Ishikawa (cell line): Measurements from ENCODE around the gene PRKCE.

Experiments
- CEBPB ChIP-seq: IDR thresholded peaks from 2 replicates; pipeline ENCODE4 v1.6.1; 2012
- CREB1 ChIP-seq: IDR thresholded peaks from 2 replicates; pipeline ENCODE4 v1.6.1; 2012; ENCODE audit warnings: low read depth
- EGR1 ChIP-seq: IDR thresholded peaks from 2 replicates; pipeline ENCODE4 v1.6.1; 2012
- EP300 ChIP-seq: IDR thresholded peaks from 2 replicates; pipeline ENCODE4 v1.6.1; 2012; ENCODE audit warnings: borderline replicate concordance
- FOXM1 ChIP-seq: IDR thresholded peaks from 2 replicates; pipeline ENCODE4 v1.6.1; 2012; ENCODE audit warnings: low read depth, borderline replicate concordance
- MAX ChIP-seq: IDR thresholded peaks from 2 replicates; pipeline ENCODE4 v1.6.1; 2012
- NFIC ChIP-seq: IDR thresholded peaks from 2 replicates; pipeline ENCODE4 v1.6.1; 2012
- RAD21 ChIP-seq: IDR thresholded peaks from 2 replicates; pipeline ENCODE4 v1.6.1; 2012; ENCODE audit warnings: low read depth
- REST ChIP-seq: IDR thresholded peaks from 2 replicates; pipeline ENCODE4 v1.6.1; 2012; ENCODE audit warnings: low read depth, mild to moderate bottlenecking
- TAF1 ChIP-seq: IDR thresholded peaks from 2 replicates; pipeline ENCODE4 v1.6.1; 2012; ENCODE audit warnings: low read depth, mild to moderate bottlenecking
- TCF12 ChIP-seq: IDR thresholded peaks from 2 replicates; pipeline ENCODE4 v1.6.1; 2012; ENCODE audit warnings: low read depth
- TEAD4 ChIP-seq: IDR thresholded peaks from 2 replicates; pipeline ENCODE4 v1.6.1; 2012
- USF1 ChIP-seq: IDR thresholded peaks from 2 replicates; pipeline ENCODE4 v1.6.1; 2012
- YY1 ChIP-seq: IDR thresholded peaks from 2 replicates; pipeline ENCODE4 v1.6.1; 2012; ENCODE audit warnings: low read depth
- ZBTB7A ChIP-seq: IDR thresholded peaks from 2 replicates; pipeline ENCODE4 v1.6.1; 2012; ENCODE audit warnings: low read depth

The PRKCE gene

GRCh38 chr2:45610281-45611019 lies 41.0 kb upstream of the PRKCE start:
- TF ChIP-seq USF1 (peak; percentile 97), TEAD4 (no peak), REST (no peak), EP300 (no peak), TCF12 (no peak), CEBPB (no peak), FOXM1 (no peak), MAX (no peak), CREB1 (no peak), ZBTB7A (no peak), NFIC (no peak), YY1 (no peak), TAF1 (peak; percentile 16; the same call in 1 of the 2 replicates), EGR1 (no peak), RAD21 (no peak)

- no peak for TF ChIP-seq REST
- no peak; the same call in 1 of the 2 replicates for TF ChIP-seq FOXM1
- no peak for TF ChIP-seq EP300
- peak; percentile 55; the same call in 1 of the 2 replicates for TF ChIP-seq USF1
- TF ChIP-seq MAX, result peak; percentile 85
- TF ChIP-seq TEAD4, result peak; percentile 72
- no peak for TF ChIP-seq NFIC
- TF ChIP-seq CEBPB, result no peak
- TF ChIP-seq RAD21, result no peak
- TF ChIP-seq TCF12, result peak; percentile 41; the same call in 1 of the 2 replicates
- TF ChIP-seq CREB1, result no peak
- TF ChIP-seq TAF1, result peak; percentile 86
Measured at GRCh38 chr2:45611020-45611859, 40.2 kb upstream of the PRKCE start, which contains the start of gene SRBD1. Gene SRBD1, minus strand, starts transcription at chr2:45611267. Its CDS starts 5,826 bp downstream, at chr2:45605441.

GRCh38 chr2:45612285-45612684 lies 39.2 kb upstream of the PRKCE start:
- no peak for TF ChIP-seq USF1
- TF ChIP-seq MAX, result no peak

- no peak for TF ChIP-seq FOXM1
- peak; percentile 59; the same call in 1 of the 2 replicates for TF ChIP-seq CEBPB
- no peak for TF ChIP-seq ZBTB7A
- no peak for TF ChIP-seq TEAD4
- no peak for TF ChIP-seq EP300
- TF ChIP-seq TCF12, result no peak
Measured at GRCh38 chr2:45612731-45613130, 38.7 kb upstream of the PRKCE start.

- TF ChIP-seq CEBPB (no peak), RAD21 (no peak), TEAD4 (no peak), EGR1 (no peak), TCF12 (no peak), REST (no peak), ZBTB7A (no peak), NFIC (no peak), TAF1 (no peak), FOXM1 (no peak), MAX (no peak), YY1 (no peak), USF1 (no peak), EP300 (no peak), CREB1 (no peak)
Measured at GRCh38 chr2:45614330-45614729, 37.1 kb upstream of the PRKCE start.
